ENCODE measurements around the gene ACOT7. TPM values are rescaled to one million over a fixed set of nuclear protein-coding genes. Genes with fewer than 3 reads are reported as not detected.

ACOT7 gene
- total RNA-seq, 1 donor from 2014 or later: 40.0 TPM

- no peak for DNase-seq (ENCODE audit: extremely low spot score, unreplicated experiment)
- peaks cover 7% of the 10 kb centered on the region for H3K4me1 Mint-ChIP-seq (ENCODE audit: unreplicated experiment)
- H3K27me3 Mint-ChIP-seq: peaks cover 65% of the 10 kb centered on the region
- no peaks in the 10 kb centered on the region for H3K36me3 Mint-ChIP-seq
- no peak overlapping the region for H3K27ac Mint-ChIP-seq
- H3K9me3 Mint-ChIP-seq: no peaks in the 10 kb centered on the region
- H3K4me3 Mint-ChIP-seq: peak overlapping the region; percentile 34
- no peak for TF ChIP-seq CTCF (conservative IDR thresholded peaks at IDR 0.05)
Observed at GRCh38 chr1:6249739-6250689, 143.6 kb downstream of the ACOT7 start.

- no peaks in the 10 kb centered on the region for H3K9me3 Mint-ChIP-seq
- TF ChIP-seq CTCF (conservative IDR thresholded peaks at IDR 0.05): no peak
- DNase-seq (ENCODE audit: extremely low spot score, unreplicated experiment): no peak
- H3K4me1 Mint-ChIP-seq (ENCODE audit: unreplicated experiment): peaks cover 7% of the 10 kb centered on the region
- H3K4me3 Mint-ChIP-seq: no peak overlapping the region
- H3K27ac Mint-ChIP-seq: no peak overlapping the region
- H3K36me3 Mint-ChIP-seq: no peaks in the 10 kb centered on the region
- H3K27me3 Mint-ChIP-seq: peaks cover 69% of the 10 kb centered on the region
Observed at GRCh38 chr1:6248932-6249738, 144.4 kb downstream of the ACOT7 start.

- H3K4me3 Mint-ChIP-seq: no peak overlapping the region
Observed at GRCh38 chr1:6248161-6248776, 145.3 kb downstream of the ACOT7 start.

DNA sequence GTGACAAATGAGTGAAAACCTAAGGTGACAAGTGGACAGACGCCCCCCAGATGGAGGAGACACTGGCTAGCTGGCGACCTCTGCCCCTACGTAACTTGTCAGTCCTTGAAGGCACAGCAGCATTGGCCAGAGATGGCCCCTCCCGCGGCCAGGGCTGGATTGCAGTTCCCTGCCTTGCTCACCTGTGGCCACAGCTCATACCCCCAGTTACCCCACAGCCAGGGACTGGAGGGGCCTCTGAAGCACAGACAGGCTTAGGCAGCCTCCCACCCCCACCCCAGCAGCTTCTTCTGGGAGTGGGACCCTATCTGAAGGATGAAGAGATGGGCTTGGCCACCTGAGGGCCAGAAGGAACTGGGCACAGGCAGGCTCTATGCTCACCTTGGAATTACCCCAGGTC lies 145.9 kb downstream of the ACOT7 start:
- Mint-ChIP-seq H3K9me3 (no peaks in the 10 kb centered on the region), H3K4me3 (no peak overlapping the region), H3K27ac (no peak overlapping the region), H3K36me3 (no peaks in the 10 kb centered on the region), H3K4me1 (ENCODE audit: unreplicated experiment) (peaks cover 7% of the 10 kb centered on the region), H3K27me3 (peaks cover 79% of the 10 kb centered on the region)
- TF ChIP-seq CTCF (conservative IDR thresholded peaks at IDR 0.05): no peak
- no peak for DNase-seq (ENCODE audit: extremely low spot score, unreplicated experiment)

More at GRCh38 chr1:6248161-6248776, 145.3 kb downstream of the ACOT7 start:
- no peak for TF ChIP-seq CTCF (conservative IDR thresholded peaks at IDR 0.05)
- Mint-ChIP-seq H3K27ac (no peak overlapping the region), H3K9me3 (no peaks in the 10 kb centered on the region), H3K4me1 (ENCODE audit: unreplicated experiment) (peaks cover 7% of the 10 kb centered on the region), H3K36me3 (no peaks in the 10 kb centered on the region), H3K27me3 (peaks cover 77% of the 10 kb centered on the region)
- no peak for DNase-seq (ENCODE audit: extremely low spot score, unreplicated experiment)

Measured in type B pancreatic cell (in vitro differentiated cells).